GM19023 (cell line): ENCODE measurements around the gene YBX2.

Experiments
- ATAC-seq: cut with Tn5 transposase; IDR thresholded peaks from one replicate; pipeline ENCODE4 v1.9.1; 2021; ENCODE audit warnings: mild to moderate bottlenecking, moderate library complexity; ENCODE audit not compliant: unreplicated experiment

Gene YBX2

DNA sequence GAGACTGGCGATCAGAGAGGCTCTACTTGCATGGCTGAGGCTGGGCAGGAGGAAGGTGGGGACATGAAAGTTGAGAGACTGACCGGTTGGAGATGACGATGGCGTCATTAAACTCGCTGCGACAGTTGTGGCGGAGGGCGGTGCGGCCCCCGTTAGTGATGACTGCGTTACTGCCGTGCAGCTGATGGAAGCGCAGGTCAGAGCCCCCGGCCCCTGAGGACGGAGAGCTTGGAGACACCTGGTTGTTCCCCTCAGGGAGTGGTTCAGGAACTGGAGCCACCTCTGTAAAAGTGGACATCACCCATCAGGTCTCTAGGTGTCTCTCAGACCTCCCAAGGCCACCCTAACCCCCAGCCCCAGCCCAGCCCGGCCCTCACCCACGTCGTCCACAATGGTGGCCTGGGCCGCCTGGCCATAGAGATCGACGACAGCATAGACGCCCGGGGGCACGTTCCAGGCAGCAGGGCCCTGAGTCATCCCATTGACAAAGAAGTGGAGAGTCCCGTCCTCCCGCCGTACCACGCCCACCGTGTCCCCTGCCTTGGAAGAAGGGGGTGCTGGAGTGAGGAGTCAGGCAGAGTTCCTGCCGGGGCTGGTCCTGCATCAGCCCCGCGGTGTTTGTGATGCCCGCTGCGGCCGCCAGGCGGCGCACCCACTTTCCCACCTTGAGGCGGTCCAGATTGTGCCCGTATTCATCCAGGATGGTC lies 29.4 kb upstream of the YBX2 start:
- no peak for ATAC-seq

DNA sequence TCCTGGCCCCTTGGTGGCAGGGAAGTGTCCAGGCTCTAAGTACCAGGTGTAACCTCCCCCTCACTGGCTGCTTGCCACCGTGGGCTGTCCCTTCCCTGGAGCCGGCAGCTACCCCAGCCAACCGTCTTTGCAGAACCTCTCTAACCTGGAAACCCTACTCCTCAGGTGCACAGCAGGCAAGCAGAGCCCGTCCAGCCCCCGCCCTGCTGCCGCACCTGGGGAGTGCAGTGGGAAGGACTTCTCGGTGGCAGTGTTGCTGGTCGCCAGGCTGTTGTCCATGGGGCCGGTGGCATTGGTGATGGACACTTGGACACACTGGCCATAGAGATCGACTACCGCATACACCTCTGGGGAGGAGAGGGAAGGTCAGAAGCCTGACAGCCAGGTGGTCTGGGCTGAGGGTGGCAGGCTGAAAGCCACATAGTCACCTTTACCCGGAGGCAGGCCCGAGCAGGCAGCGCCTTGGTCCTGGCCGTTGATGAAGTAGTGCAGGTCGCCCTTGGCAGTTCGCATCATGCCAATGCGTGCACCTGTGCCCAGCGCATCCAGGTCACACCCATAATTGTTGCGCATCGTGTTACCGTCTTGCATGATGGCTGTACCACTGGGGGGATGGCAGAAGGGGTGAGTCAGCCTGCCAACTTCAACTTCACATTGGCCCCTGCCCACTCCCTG lies 28.2 kb upstream of the YBX2 start:
- ATAC-seq, result no peak

DNA sequence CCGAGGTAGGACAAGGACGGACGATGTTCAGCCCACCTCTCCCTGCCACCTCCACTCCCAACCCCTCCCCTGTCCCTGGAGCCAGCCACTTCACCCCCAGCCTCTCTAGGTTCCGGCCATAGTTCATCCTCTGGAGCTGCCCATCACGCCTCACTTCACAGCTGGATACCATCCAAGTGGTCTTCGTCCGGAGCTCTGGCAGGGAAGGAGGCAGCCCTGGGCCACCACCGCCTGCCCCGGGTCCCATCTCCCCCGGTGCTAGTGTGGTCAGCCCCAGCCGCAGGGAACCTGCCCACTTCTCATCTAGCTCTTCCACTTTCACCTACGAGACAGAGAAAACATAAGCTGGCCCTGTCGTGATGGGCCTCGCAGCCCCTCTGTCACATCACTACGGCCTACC lies 27.0 kb upstream of the YBX2 start:
- ATAC-seq, result no peak

DNA sequence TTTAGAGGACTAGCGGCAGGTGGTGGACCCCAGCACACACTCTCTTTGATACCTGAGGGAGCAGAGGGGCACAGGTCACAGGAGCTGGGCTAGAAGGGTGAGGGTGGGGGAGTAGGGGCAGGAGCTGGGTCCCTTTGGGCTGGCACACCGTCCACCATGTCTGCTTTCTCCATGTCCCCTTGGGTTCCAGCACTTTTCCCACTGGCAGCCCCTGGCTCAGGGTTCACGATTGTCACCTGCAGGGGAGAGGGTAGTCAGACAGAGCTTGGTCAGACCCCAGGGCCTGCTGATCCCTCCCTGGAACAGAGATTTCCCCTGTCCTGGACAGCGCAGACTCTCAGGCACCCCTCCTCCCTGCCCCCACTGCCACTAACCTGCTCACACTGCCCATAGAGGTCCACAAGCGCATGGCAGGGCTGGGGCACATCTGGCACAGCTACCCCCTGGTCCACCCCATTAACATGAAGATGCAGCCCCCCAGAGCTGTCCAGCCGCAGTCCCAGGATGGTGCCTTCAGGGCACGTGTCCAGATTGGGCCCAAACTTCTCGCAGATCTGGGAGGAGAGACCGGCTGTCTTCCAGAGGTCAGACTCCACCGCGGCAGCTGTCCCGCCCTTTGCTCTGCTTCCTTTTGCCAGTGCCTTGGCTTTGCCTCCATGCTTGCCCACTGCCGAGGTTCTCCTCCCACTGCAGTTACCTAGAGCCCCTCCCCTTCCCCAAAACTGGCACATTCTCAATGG lies 23.9 kb upstream of the YBX2 start:
- ATAC-seq, result no peak

DNA sequence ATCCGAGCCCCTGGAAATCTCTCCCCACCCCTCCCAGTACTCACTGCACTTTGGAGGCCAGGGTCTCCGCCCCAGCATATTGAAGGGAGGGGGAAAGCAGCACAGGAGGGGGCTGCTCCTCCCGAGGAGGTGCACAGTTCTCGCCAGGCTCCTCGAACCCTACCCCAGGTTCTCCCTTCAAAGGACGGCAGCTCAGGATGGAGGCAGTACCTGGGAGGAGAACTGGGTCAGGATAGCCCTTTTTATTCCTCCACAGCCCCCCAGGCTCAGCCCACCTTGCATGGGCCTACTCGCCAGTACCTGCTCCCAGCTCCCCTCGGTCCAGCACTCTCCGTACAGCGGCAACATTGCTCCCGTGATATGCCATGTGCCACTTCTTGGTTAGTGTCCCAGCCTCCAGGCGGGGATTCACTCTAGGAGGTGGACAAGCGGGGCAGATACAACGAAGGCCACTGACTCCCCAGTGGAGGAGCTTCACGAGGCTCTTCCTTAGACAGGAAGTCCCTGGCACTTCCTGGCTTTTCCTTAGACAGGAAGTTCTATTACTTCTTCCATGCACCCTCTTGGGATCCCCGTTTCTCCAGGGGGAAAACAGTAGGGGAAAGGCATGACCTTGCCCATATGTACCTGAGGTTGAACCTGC lies 22.8 kb upstream of the YBX2 start:
- ATAC-seq, result no peak

DNA sequence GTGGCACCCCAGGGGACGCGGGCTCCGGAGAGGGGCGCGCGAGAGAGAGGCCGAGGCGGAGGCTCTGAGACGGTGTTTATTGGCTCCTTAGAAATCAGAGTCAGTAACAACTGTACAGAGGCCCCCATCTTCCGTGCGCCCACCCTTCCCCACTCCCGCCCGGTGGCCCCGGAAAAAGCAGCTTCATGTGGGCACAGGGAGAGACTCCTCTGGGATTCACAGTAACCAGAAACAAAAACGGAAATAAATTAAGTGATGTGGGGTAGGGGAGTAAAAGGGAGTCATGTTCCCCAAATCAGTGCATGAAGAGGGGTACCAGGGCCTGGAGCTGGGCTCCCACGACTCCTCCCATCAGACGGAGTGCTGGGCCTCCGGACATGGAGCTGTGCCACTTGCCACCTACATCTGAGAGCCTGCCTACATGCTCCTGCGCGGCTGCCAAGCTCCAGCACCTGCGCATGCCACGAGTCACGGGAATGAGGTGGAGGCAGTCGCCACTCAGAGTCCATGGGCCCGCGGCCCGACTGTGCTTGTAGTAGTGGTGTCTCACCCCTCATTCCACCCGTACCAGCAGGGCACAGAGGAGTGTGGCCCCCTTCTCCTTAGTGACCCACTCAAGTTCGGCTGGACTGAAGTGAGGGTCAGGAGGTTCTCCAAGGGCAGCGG lies 21.3 kb upstream of the YBX2 start:
- ATAC-seq, result peak; percentile 22

DNA sequence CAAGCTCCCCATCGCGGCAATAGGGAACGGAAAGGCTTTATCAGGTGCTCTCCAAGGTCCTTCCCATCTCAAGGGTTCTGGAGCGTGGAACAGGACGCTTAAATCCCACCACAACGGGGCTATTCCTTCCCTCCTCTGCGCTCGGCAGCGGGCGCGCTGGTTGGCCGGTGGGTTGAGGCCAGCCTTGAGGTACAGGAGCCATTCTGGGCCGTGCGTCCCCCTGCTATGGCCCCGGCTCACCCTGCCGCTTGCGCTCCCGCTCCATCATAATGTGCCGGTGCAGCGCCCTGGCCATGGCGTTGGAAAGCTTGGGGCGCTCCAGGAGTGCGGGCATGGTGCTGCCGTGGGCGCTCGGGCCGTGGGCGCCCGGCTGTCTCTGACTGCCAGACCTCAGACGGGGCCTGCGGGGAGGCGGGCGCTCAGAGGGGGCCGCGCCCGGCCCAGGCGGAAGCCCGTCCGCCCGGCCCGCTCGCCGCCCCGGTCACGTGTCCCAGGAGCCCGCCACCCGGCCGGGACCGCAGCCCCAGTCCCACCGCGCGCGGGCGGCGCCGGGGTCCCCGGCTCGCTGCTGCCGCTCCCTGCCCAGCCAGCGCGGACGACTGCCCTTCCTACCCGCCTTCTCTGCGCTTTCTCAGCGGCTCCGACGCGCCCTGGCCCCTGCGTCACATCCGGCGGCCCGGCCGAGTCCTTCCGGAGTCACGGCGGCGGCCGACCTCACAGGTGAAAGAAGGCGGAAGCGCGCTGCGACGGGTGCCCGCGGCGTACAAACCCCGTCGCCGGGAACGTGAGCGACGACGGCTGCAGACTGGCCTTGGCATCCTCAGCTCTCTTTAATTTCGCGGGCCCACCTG lies 20.5 kb upstream of the YBX2 start, which contains the start of gene GPS2:
TSS of gene GPS2 (minus strand) at position 642 of the 851 bp plus-strand sequence. CDS start at position 334, 308 bp downstream.
- peak; percentile 88 for ATAC-seq

DNA sequence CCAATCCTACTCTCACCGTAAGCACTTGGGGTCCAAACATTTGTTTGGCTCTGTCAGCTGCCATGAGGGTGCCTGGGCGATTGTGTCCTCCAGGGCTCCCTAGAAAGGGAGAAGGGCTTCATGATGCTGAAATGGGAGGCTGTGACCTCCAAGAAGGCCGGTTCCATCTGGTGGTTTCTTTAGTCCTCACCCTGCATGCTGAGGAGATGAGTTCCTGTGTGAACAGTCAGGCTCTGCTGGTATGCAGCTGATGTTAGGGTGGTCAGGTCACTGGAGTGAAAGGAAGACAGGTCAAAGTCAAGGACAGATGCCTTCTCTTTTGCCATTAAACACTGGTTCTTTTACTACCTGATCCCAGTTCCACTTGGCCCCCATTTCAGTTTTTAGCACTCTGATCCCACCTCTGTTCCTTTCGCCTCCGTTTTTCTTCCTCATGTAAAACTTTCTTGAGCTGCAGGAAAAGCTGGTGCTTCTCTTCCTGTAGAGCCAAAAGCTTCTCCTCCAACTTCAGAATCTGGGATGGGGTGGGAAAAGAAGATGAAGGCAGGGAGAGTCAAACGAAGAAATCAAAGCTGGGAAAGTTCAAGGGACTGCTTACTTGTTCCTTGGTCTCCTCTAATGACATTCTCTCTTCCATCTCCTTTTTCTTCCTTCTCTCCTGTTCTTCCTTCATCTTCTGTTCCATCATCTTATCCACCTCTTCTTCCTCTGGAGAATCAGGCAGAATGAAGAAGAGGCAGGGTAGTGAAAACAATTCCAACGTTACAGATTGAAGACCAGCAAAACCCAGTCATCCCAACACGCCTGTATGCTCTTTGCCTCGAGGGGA lies 19.7 kb upstream of the YBX2 start:
- ATAC-seq, result no peak

DNA sequence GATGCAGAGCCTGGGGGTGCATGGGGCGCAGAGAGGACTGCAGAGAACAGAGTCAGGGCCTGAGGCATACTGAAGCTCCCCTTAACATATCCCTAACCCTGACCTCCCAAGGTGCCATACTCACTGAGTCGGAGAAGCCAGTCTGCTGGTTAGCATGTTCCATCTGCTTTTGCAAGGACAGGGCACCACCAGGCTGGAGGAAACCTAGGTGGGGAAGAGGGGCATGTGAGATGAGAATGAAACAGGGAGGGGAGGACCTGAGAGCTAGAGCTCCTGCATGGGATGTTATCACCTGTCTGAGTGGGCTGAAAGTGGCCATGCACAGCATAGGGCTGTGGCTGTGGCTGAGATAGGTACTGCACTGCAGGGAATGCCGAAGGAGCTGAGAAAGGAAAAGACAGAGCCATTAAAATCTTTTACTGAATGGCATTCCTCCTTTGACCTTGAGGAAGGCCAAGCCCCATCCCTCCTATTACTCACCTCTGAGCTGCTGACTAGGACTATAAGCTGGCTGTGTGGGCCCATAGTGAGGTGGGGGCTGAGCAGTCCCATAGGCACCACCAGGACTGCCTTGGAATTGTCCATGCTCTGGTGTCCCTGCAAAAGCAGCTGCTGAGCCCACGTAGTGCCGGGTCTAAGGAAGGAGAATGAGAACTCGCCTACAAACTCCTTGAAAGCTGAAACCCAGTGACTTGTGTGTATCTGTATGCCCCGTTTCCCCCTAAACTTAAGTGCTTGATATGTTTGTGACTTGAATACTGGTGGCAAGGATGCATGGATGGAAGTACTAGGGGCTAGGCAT lies 18.9 kb upstream of the YBX2 start:
- no peak for ATAC-seq

DNA sequence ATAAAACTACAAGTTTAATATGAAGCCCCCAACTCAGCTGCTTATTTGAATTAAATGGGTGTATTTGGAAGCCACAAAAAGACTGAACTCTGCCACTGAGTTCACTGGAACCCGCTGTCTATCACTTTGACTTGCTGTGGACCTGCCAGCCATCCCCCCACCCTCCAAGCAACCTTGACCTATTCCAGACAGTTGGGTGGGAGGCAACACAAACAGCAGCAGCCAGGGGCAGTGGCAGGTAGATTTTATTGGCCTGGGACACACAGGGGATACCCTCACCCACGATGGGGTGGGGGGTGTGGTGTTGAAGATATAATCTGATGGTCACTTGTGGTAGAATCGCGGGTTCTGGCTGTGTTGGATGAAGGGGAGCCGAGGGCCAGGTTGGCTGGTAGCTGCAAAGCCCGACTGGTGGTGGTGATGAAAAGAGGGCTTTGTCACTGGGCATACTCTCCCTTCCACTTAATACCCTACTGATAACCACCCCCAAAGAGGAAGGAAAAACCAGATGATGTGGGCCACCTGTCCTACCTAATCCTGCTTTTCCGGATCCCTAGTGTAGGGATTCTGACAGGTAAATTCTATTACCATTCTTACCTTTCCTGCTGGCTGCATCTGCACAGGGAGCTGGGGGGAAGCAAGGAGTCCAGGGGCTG lies 18.1 kb upstream of the YBX2 start:
- ATAC-seq, result no peak

DNA sequence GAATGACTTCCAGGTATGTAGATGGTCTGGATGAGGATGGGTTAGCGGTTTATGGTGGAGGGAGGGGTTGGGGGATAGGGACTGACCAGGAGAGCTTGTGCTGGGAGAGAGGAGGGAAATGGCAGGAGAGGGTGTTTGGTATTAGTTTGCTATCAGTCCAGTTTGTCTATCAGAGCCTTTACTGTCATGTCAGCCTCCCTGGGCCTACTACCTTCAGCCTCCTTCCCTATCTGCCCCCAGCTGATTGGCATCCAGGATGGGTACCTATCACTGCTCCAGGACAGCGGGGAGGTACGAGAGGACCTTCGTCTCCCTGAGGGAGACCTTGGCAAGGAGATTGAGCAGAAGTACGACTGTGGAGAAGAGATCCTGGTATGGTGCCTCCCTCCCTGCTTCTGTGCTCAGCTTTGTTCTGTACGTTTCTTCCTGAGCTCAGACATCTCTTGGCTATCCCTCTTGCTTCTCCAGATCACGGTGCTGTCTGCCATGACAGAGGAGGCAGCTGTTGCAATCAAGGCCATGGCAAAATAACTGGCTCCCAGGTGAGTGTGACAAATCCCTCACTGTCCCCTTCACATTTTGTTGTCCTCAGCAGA lies 16.8 kb upstream of the YBX2 start:
- ATAC-seq, result no peak

DNA sequence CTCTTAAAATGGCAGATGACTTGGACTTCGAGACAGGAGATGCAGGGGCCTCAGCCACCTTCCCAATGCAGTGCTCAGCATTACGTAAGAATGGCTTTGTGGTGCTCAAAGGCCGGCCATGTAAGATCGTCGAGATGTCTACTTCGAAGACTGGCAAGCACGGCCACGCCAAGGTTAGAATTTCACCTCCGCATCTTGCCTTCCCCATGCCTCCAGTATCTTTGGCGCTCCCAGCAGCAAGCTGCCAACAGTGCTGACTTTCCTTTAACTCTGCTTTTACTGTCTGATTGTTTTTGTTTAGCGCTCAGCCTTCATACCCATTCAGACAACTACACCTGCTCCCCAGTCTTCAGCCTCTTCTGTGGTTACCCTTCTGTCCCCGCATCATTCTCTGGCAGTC lies 15.2 kb upstream of the YBX2 start:
- no peak for ATAC-seq

DNA sequence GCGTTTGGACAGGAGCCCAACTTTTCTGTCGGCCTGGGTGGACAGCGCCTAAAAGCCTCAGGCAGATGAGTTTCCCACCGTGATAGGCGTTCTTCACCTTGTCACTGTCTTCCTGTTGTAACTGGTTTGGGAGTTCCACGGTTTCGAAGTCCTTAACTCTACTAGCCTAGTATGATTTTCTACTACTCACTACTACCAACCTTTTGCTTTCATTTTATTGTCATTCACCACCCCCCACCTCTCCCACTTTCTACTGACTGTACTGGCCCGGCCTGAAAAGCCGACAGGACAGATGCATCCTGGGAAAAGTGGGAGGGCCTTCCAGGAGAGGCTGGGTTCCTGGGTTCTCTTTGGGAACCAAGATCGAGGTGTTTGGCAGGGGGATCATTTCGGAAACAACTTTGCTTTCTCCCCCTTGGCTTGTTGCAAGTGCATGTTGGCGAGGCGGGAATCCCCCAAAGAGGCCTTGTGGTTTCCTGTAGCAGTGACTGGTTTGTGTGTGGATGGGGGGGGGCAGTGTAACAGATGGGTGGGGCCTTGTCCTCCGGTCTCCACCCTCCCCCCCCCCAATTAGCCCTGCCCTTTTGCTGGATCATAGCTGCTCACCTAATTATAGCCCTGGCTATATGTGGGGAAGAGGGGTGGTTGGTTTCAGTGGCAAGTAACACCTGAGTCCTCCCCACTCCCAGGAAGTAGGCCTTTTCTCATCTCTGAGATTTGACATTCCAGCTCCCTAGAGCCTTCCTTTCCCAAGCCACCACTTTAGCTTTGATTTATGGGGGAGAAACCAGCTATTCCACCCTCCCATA lies 14.4 kb upstream of the YBX2 start:
- ATAC-seq, result no peak

DNA sequence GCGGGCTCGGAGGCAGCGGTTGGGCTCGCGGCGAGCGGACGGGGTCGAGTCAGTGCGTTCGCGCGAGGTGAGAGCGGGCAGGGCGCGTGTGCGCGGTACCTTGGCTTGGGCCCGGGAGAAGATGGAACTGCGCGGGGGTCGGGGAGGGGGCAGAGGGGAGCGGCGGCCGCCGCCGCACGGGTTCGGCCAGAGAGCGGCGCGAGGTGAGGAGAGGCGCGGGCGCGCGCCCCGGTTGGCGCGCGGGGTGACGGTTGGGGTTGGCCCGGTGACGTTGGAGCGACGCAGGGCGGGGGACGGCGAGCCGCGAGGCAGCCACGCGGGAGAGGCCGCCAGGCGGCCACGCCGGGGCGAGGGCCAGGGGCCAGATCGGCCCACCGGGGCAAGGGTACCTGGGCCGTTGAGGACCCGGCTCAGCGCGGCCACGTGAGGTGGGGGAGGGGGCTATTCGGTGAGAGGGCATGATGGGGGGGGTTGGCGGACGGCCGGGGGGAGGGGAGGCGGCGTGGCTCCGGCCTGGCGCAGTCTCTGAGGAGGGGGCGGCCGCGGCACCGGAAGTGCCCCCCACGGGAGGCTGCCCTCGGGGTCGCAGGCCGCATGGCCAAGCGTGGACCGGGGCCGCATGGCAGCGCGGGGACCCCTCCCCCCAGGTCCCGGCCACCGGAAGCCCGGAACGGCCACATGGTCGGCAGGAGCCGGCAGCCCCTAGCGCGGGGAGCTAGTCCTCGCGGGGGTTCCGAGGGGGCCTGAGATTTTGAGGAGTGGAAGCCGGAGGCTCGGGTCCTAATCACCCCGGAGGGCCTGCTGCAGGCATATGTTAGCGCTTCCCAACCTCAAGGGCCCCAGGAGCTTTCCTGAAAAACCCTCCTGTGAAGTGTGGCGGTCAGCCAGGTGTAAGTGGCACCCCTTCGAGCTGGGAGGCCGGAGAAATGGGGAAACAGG lies 13.5 kb upstream of the YBX2 start:
- peak; percentile 8 for ATAC-seq

DNA sequence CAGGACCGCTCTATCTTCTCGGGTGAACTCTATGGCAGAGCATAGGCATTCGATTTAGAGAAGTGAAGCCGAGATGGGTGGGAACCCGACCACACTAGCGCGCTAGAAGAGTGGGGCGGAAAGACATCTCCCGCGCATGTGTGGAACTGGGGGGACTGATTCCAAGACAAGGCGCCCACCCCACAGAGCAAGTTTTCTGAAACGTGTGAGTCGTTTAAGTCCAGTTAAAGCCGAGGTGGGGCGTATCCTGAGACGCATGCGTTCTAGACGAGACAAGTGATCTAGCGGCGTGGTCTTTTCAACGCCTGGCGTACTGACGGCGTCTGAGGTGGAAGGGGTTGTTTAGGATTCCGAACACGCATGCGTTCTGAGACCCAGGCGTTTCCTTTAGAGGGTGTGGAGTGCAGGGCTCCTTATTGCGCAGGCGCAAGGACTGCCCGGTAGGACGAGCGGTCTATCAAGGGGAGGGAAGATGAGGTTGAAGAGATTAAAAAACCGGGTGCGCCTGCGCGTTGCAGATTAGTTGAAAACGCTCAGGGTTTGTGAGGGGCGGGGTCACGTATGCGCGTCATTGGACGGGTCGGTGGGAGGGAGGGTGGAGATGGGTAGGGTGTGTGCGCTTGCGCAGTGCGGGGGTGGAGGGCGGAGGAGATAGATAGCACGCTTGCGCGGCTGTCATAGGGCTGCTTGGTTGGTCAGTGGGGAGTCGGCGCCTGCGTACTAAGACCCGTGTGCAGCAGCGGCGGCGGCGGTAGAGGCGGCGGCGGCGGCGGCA lies 12.7 kb upstream of the YBX2 start, which contains the start of gene EIF5A:
TSS of gene EIF5A (plus strand) at position 718 of the 775 bp plus-strand sequence. CDS start 2,008 bp downstream, outside the sequence.
- peak; percentile 76 for ATAC-seq
